Body of pancreas (tissue), 4 donors: Measurements from ENCODE around the gene UBE3B. TPM values are rescaled to one million over a fixed set of nuclear protein-coding genes. Genes with fewer than 3 reads are reported as not detected.

Experiments used
- ATAC-seq: fragments of 150-250 bp; one replicate; pipeline ENCODE4 v1.9.1; 2016
- DNase-seq, 4 donors: peaks; one replicate each; pipeline ENCODE4 v3.0.0-alpha.2; 2019
- H3K27ac ChIP-seq, 4 donors: fragments of 200-600 bp; sonication (generic); 1 replicate in 3 of 4; 2 replicates in 1 of 4; pipeline versions ENCODE4 v1.5.1 to v1.6.1; 2016 to 2019; ENCODE audit warnings: mild to moderate bottlenecking in 1 of 4, mixed read lengths in 1 of 4, moderate library complexity in 1 of 4
- H3K27me3 ChIP-seq, 2 donors: fragments of 200-600 bp; sonication (generic); one replicate each; pipeline ENCODE4 v1.6.0; 2016; ENCODE audit warnings: mild to moderate bottlenecking in 1 of 2
- H3K36me3 ChIP-seq, 2 donors: fragments of 200-600 bp; sonication (generic); replicated peaks in 1 of 2; 2 replicates each; pipeline ENCODE4 v1.5.1; 2016; ENCODE audit warnings: low read depth in 2 of 2; ENCODE audit not compliant: insufficient read depth in 1 of 2
- H3K4me1 ChIP-seq: fragments of 200-600 bp; sonication (generic); one replicate; pipeline ENCODE4 v1.6.0; 2016
- H3K4me3 ChIP-seq, 2 donors: fragments of 200-600 bp; sonication (generic); 1 replicate in 1 of 2; 2 replicates in 1 of 2; pipeline ENCODE4 v1.5.1; 2016 to 2019
- H3K9me3 ChIP-seq, 3 donors: fragments of 200-600 bp; sonication (generic); 1 replicate in 2 of 3; 2 replicates in 1 of 3; pipeline ENCODE4 v1.5.1; 2016
- CTCF ChIP-seq, 7 experiments: fragments of 450-650 bp in 4 of 7; fragments of 200-600 bp in 3 of 7; sonication (generic) in 3 of 7; IDR thresholded peaks; one replicate each; pipeline ENCODE4 v1.5.1; 2016 to 2019; ENCODE audit warnings: antibody characterized with exemption in 7 of 7
- POLR2A ChIP-seq, 3 donors: fragments of 450-650 bp; IDR thresholded peaks; one replicate each; pipeline ENCODE4 v1.6.1; 2016; ENCODE audit warnings: antibody characterized with exemption in 3 of 3, mild to moderate bottlenecking in 2 of 3
- WGBS, 2 donors: methylation state at CpG; one replicate each; pipeline ENCODE4 v1.1.5; 2017; 5-methylcytosine and 5-hydroxymethylcytosine counted together
- intact Hi-C: fragments of 100-400 bp; cut with DNase I; formaldehyde crosslinking; loops from one replicate; pipeline ENCODE4 v1.15.1; 2023
- total RNA-seq, 2 donors: library from RNA; depleted of rRNA; stranded (reverse); fragments of >200 nt; gene quantifications; one replicate each; pipeline ENCODE4 v1.1.0, GENCODE V29; 2016

Gene UBE3B
- total RNA-seq, 2 donors from 2014 or later, result 18.9 to 33.9 TPM

GRCh38 chr12:109518820-109519665 is 41.6 kb downstream of the UBE3B start:
- H3K27ac ChIP-seq, result peak overlapping the region in 1 of 4 donors; percentile 36
- DNase-seq, result peak; percentile 47 to 76 (median 66)
- H3K4me1 ChIP-seq, result no peaks in the 10 kb centered on the region
- intact Hi-C loops, result no loop called here
- no peaks in the 10 kb centered on the region for H3K27me3 ChIP-seq
- H3K9me3 ChIP-seq, result no peaks in the 10 kb centered on the region
- WGBS, 2 donors, result 56 to 66% methylated on average over 11 of the region's 11 CpGs
- ATAC-seq, result peak; percentile 72
- no peak for TF ChIP-seq POLR2A (IDR thresholded peaks at IDR 0.05)
- TF ChIP-seq CTCF (IDR thresholded peaks at IDR 0.05), result peak; percentile 49 to 77 (median 72)
- no peak overlapping the region for H3K4me3 ChIP-seq
- peaks cover 0 to 21% of the 10 kb centered on the region in 2 donors for H3K36me3 ChIP-seq

- TF ChIP-seq CTCF (IDR thresholded peaks at IDR 0.05), result no peak
- TF ChIP-seq POLR2A (IDR thresholded peaks at IDR 0.05), result no peak
- Histone ChIP-seq H3K27ac (peak overlapping the region in 1 of 4 donors; percentile 36), H3K36me3 (peaks cover 0 to 26% of the 10 kb centered on the region in 2 donors), H3K9me3 (no peaks in the 10 kb centered on the region), H3K4me1 (no peaks in the 10 kb centered on the region), H3K27me3 (no peaks in the 10 kb centered on the region), H3K4me3 (no peak overlapping the region)
- ATAC-seq, result no peak
- intact Hi-C loops, result no loop called here
- no peak for DNase-seq
- 85 to 89% methylated on average over 6 of the region's 6 CpGs for WGBS, 2 donors
Measured at GRCh38 chr12:109519787-109520186, 42.4 kb downstream of the UBE3B start.

- DNase-seq (no peak), ATAC-seq (no peak)
- no peaks in the 10 kb centered on the region for H3K27me3 ChIP-seq
- no peaks in the 10 kb centered on the region for H3K4me1 ChIP-seq
- peaks cover 0 to 26% of the 10 kb centered on the region in 2 donors for H3K36me3 ChIP-seq
- H3K27ac ChIP-seq, result no peak overlapping the region
- H3K9me3 ChIP-seq, result no peaks in the 10 kb centered on the region
- TF ChIP-seq POLR2A (IDR thresholded peaks at IDR 0.05), result no peak
- no peak for TF ChIP-seq CTCF (IDR thresholded peaks at IDR 0.05)
- H3K4me3 ChIP-seq, result no peak overlapping the region
- WGBS, 2 donors, result 80 to 88% methylated on average over 10 of the region's 10 CpGs
- intact Hi-C loops, result no loop called here
Measured at GRCh38 chr12:109521831-109522230, 44.4 kb downstream of the UBE3B start.

- TF ChIP-seq CTCF (IDR thresholded peaks at IDR 0.05), result no peak
- no peak for TF ChIP-seq POLR2A (IDR thresholded peaks at IDR 0.05)
- H3K27ac ChIP-seq, result no peak overlapping the region
- no peak overlapping the region for H3K4me3 ChIP-seq
- DNase-seq, result no peak
- intact Hi-C loops, result no loop called here
- H3K4me1 ChIP-seq, result no peaks in the 10 kb centered on the region
- peaks cover 0 to 16% of the 10 kb centered on the region in 2 donors for H3K36me3 ChIP-seq
- no peaks in the 10 kb centered on the region for H3K9me3 ChIP-seq
- no peak for ATAC-seq
- no peaks in the 10 kb centered on the region for H3K27me3 ChIP-seq
- 80 to 86% methylated on average over 10 of the region's 10 CpGs for WGBS, 2 donors
Measured at GRCh38 chr12:109523071-109523470, 45.6 kb downstream of the UBE3B start.
